Natural killer cell (primary cell): ENCODE results near the gene CSAG2. TPM values are rescaled to one million over a fixed set of nuclear protein-coding genes. Genes with fewer than 3 reads are reported as not detected.
"Not testable (repeated sequence)": the region's sequence is repeated elsewhere in the genome, so short reads cannot be mapped to it uniquely, and the experiment has no call there.

ENCODE experiments used
- ATAC-seq, 3 donors: fragments of 150-1000 bp in 2 of 3; fragments of 200-7000 bp in 1 of 3; cut with Tn5 transposase; 1 replicate in 1 of 3; 2 replicates in 2 of 3; pipeline ENCODE4 v1.10.0; 2021; ENCODE audit warnings: mild to moderate bottlenecking in 2 of 3, moderate library complexity in 2 of 3
- DNase-seq, 2 donors: peaks; one replicate each; pipeline versions ENCODE4 v3.0.0 to v3.0.0-alpha.2; 2013 to 2021; ENCODE audit warnings: mixed read lengths in 1 of 2
- H3K27ac ChIP-seq: one replicate; pipeline ENCODE4 v1.5.1; 2013; ENCODE audit warnings: mild to moderate bottlenecking, low read length
- H3K27me3 ChIP-seq: one replicate; pipeline ENCODE4 v1.6.1; 2013; ENCODE audit warnings: low read length; ENCODE audit not compliant: control insufficient read depth, insufficient read depth
- H3K36me3 ChIP-seq: one replicate; pipeline ENCODE4 v1.6.1; 2013; ENCODE audit warnings: low read length; ENCODE audit not compliant: control insufficient read depth, insufficient read depth
- H3K4me1 ChIP-seq: one replicate; pipeline ENCODE4 v1.6.1; 2013; ENCODE audit warnings: low read length; ENCODE audit not compliant: control insufficient read depth, insufficient read depth
- H3K4me3 ChIP-seq: one replicate; pipeline ENCODE4 v1.5.1; 2013; ENCODE audit warnings: low read length
- H3K9me3 ChIP-seq: one replicate; pipeline ENCODE4 v1.6.1; 2013; ENCODE audit warnings: low read length; ENCODE audit not compliant: control insufficient read depth, insufficient read depth
- H3K27ac Mint-ChIP-seq, 2 donors: one replicate each; pipeline ENCODE4 v1.8.0; 2022; ENCODE audit warnings: mild to moderate bottlenecking in 2 of 2, mixed read lengths in 2 of 2, moderate library complexity in 1 of 2
- H3K27me3 Mint-ChIP-seq, 2 donors: one replicate each; pipeline ENCODE4 v1.8.0; 2022; ENCODE audit warnings: low read depth in 2 of 2, mixed read lengths in 2 of 2
- H3K36me3 Mint-ChIP-seq: one replicate; pipeline ENCODE4 v1.8.0; 2022; ENCODE audit warnings: mixed read lengths
- H3K4me1 Mint-ChIP-seq, 2 donors: one replicate each; pipeline ENCODE4 v1.8.0; 2022; ENCODE audit warnings: mixed read lengths in 2 of 2
- H3K4me3 Mint-ChIP-seq: one replicate; pipeline ENCODE4 v1.8.0; 2022; ENCODE audit warnings: mild to moderate bottlenecking, moderate library complexity, mixed read lengths
- H3K9me3 Mint-ChIP-seq, 2 donors: one replicate each; pipeline ENCODE4 v1.8.0; 2022; ENCODE audit warnings: mixed read lengths in 2 of 2
- CTCF ChIP-seq: fragments of 200-600 bp; IDR thresholded peaks from one replicate; pipeline ENCODE4 v1.8.0; 2022; ENCODE audit warnings: antibody characterized with exemption
- WGBS: methylation state at CpG from one replicate; pipeline ENCODE4 v1.1.7; 2013; ENCODE audit warnings: missing lambda C conversion rate; ENCODE audit not compliant: insufficient coverage; 5-methylcytosine and 5-hydroxymethylcytosine counted together
- intact Hi-C: fragments of 100-400 bp; cut with micrococcal nuclease; formaldehyde crosslinking; loops from one replicate; pipeline ENCODE4 v1.14.2; 2022
- total RNA-seq, 4 donors: library from RNA; stranded (reverse); fragments of 120-200 nt in 1 of 4; gene quantifications; one replicate each; pipeline versions ENCODE4 v1.2.3 to v1.2.4, GENCODE V29; 2013 to 2022

CSAG2 gene
- total RNA-seq, 3 donors from 2014 or later (not counting 1 experiment from before 2014, with no cell fraction given) = not detected

GRCh38 chrX:152735860-152736511 lies 26.9 kb upstream of the CSAG2 start:
- DNase-seq (no peak), ATAC-seq (no peak)
- H3K4me1 Mint-ChIP-seq = no peaks in the 10 kb centered on the region
- H3K27ac ChIP-seq = no peak overlapping the region
- H3K27ac Mint-ChIP-seq = no peak overlapping the region
- H3K4me3 ChIP-seq = no peak overlapping the region
- H3K36me3 Mint-ChIP-seq = no peaks in the 10 kb centered on the region
- H3K9me3 Mint-ChIP-seq = no peaks in the 10 kb centered on the region
- peaks cover 0 to 17% of the 10 kb centered on the region in 2 donors for H3K27me3 Mint-ChIP-seq
- H3K27me3 ChIP-seq = no peaks in the 10 kb centered on the region
- no peaks in the 10 kb centered on the region for H3K36me3 ChIP-seq
- no peaks in the 10 kb centered on the region for H3K9me3 ChIP-seq
- no peak overlapping the region for H3K4me3 Mint-ChIP-seq
- 86% methylated on average over 11 of the region's 12 CpGs for WGBS
- no peaks in the 10 kb centered on the region for H3K4me1 ChIP-seq
- no peak for TF ChIP-seq CTCF
- intact Hi-C loops = no loop called here

GRCh38 chrX:152735101-152735500 lies 26.0 kb upstream of the CSAG2 start:
- no peaks in the 10 kb centered on the region for H3K4me1 Mint-ChIP-seq
- Histone ChIP-seq H3K27me3 (no peaks in the 10 kb centered on the region), H3K9me3 (no peaks in the 10 kb centered on the region), H3K27ac (no peak overlapping the region), H3K36me3 (no peaks in the 10 kb centered on the region), H3K4me1 (no peaks in the 10 kb centered on the region), H3K4me3 (no peak overlapping the region)
- no peak for TF ChIP-seq CTCF
- no peaks in the 10 kb centered on the region for H3K36me3 Mint-ChIP-seq
- no peaks in the 10 kb centered on the region for H3K9me3 Mint-ChIP-seq
- DNase-seq = no peak
- WGBS = 67% methylated on average over 1 of the region's 2 CpGs
- no peak overlapping the region for H3K4me3 Mint-ChIP-seq
- intact Hi-C loops = no loop called here
- H3K27me3 Mint-ChIP-seq = peaks cover 0 to 22% of the 10 kb centered on the region in 2 donors
- no peak for ATAC-seq
- H3K27ac Mint-ChIP-seq = no peak overlapping the region

- H3K9me3 Mint-ChIP-seq, ATAC-seq, H3K4me1 Mint-ChIP-seq, H3K27ac ChIP-seq, DNase-seq, H3K27me3 ChIP-seq, H3K4me3 Mint-ChIP-seq, H3K36me3 ChIP-seq, H3K4me3 ChIP-seq, H3K9me3 ChIP-seq, H3K4me1 ChIP-seq, H3K36me3 Mint-ChIP-seq, intact Hi-C loops, H3K27ac Mint-ChIP-seq: not testable (repeated sequence)
- peaks cover 0 to 30% of the 10 kb centered on the region in 2 donors for H3K27me3 Mint-ChIP-seq
- WGBS = 93% methylated on average over 17 of the region's 22 CpGs
Observed at GRCh38 chrX:152734143-152734858, 25.2 kb upstream of the CSAG2 start.

GRCh38 chrX:152733261-152733975 lies 24.3 kb upstream of the CSAG2 start, which contains the start of the genes CSAG1 and MAGEA12:
Gene CSAG1 (minus strand): TSS chrX:152733721. CDS start chrX:152732460, 1,261 bp downstream.
Gene MAGEA12 (plus strand): TSS chrX:152733757. CDS start chrX:152736162, 2,405 bp downstream.
- intact Hi-C loops = no loop called here
- 91% methylated on average over 4 of the region's 21 CpGs for WGBS
- no peak within 1 kb of the TSS for H3K27ac Mint-ChIP-seq
- H3K4me1 Mint-ChIP-seq = no peaks in the 10 kb centered on the region
- no peak within 1 kb of the TSS for H3K4me3 Mint-ChIP-seq
- no peaks in the 10 kb centered on the region for H3K9me3 Mint-ChIP-seq
- H3K36me3 Mint-ChIP-seq = no peaks in the 10 kb centered on the region
- H3K27me3 ChIP-seq = no peaks in the 10 kb centered on the region
- H3K4me1 ChIP-seq = no peaks in the 10 kb centered on the region
- ATAC-seq = no peak
- DNase-seq = no peak
- H3K9me3 ChIP-seq = no peaks in the 10 kb centered on the region
- H3K27me3 Mint-ChIP-seq = peaks cover 0 to 36% of the 10 kb centered on the region in 2 donors
- TF ChIP-seq CTCF = no peak
- H3K36me3 ChIP-seq = no peaks in the 10 kb centered on the region
- no peak within 1 kb of the TSS for H3K4me3 ChIP-seq
- H3K27ac ChIP-seq = no peak within 1 kb of the TSS
